ENCODE results near the gene SYTL1. TPM values are rescaled to one million over a fixed set of nuclear protein-coding genes. Genes with fewer than 3 reads are reported as not detected.

SYTL1 gene
- total RNA-seq, 2 experiments from 2014 or later, result 81.7 to 117 TPM

DNA sequence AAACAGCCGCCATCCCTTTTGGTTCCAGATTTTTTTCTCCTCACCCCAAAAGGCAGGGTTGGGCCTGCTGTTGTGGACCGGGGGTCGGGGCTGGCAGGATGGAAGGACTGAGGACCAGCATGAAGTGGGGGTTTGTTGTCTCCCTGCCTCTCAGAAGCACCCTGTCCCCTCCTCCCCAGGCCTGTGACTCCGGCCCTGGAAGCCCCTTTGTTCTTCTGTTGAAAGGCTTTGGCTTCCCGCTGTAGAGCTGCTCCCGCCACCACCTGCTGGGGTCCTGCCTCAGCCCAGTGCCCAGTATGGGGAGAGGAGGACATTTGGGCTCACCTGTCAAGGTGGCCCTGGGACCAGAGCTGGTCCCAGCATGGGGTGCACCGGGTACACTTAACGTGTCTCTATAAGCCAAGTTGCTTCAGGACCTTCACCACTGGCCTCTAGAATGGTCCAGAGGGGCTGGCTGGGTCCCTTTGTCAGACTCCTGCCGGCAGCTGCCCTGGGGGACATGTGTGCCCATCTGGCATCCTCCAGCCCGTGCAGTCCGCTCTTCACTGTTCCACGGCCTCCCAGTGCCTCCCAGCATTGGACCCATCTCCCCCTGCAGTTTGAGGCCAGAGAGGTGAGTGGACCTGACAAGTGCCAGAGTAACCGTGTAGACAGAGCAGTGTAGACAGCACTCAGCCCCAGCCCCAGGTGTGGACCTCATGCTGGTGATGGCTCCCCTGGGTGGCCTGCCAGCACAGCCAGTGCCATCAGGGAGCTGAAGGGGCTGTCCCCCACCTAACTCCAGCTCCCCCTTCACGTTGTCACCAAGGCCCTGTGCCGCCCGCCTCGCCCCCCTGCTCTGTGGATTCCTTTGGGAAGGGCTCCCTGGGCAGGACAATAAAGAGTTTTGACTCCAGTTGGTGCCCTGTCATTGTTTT lies 6.1 kb upstream of the SYTL1 start:
- Histone ChIP-seq H2AFZ (ENCODE audit: low read length) (no peak overlapping the region), H3K4me2 (ENCODE audit: low read length) (no peak overlapping the region), H3K27ac (ENCODE audit: low read depth, low read length, poor library complexity, severe bottlenecking) (no peak overlapping the region), H3K4me1 (ENCODE audit: insufficient read depth, low read length, poor library complexity, severe bottlenecking) (peaks cover 16% of the 10 kb centered on the region), H3K79me2 (ENCODE audit: insufficient read depth, low read depth, low read length) (0 out of 2 replicates have a peak, but pooled peaks cover under 1% of the 10 kb centered on the region), H3K9me3 (ENCODE audit: low read length) (no peaks in the 10 kb centered on the region), H3K4me3 (ENCODE audit: low read depth, low read length, poor library complexity, severe bottlenecking) (no peak overlapping the region), H4K20me1 (ENCODE audit: insufficient read depth, low read length) (no peaks in the 10 kb centered on the region), H3K9me2 (ENCODE audit: insufficient read depth, low read length) (no peaks in the 10 kb centered on the region), H3K36me3 (ENCODE audit: insufficient read depth, low read length) (peaks cover 64% of the 10 kb centered on the region)
- TF ChIP-seq CTCF (conservative IDR thresholded peaks at IDR 0.05; ENCODE audit: low read length) (no peak), EZH2phosphoT487 (IDR thresholded peaks at IDR 0.05; ENCODE audit: borderline replicate concordance, low read depth, low read length) (no peak)
- CTCF ChIA-PET (ENCODE audit: unreplicated experiment), result no interaction called here
- BruUV-seq (replicated peaks), result no TSS peak
- DNase-seq (ENCODE audit: low spot score), result no peak
- intact Hi-C loops (cut with micrococcal nuclease; ENCODE audit: unreplicated experiment), result no loop called here
- POLR2A ChIA-PET, result interaction anchor here (0.6 kb wide), 1 partner anchor 364 kb away, joined by 3 read pairs; no protein-coding TSS in a partner anchor

- H3K9me2 ChIP-seq (ENCODE audit: insufficient read depth, low read length), result no peaks in the 10 kb centered on the region
- H3K4me1 ChIP-seq (ENCODE audit: insufficient read depth, low read length, poor library complexity, severe bottlenecking), result peaks cover 26% of the 10 kb centered on the region
- H3K4me2 ChIP-seq (ENCODE audit: low read length), result no peak overlapping the region
- H3K4me3 ChIP-seq (ENCODE audit: low read depth, low read length, poor library complexity, severe bottlenecking), result no peak overlapping the region
- BruUV-seq (replicated peaks), result no TSS peak
- H3K27ac ChIP-seq (ENCODE audit: low read depth, low read length, poor library complexity, severe bottlenecking), result no peak overlapping the region
- intact Hi-C loops (cut with micrococcal nuclease; ENCODE audit: unreplicated experiment), result no loop called here
- DNase-seq (ENCODE audit: low spot score), result no peak
- no peaks in the 10 kb centered on the region for H3K79me2 ChIP-seq (ENCODE audit: insufficient read depth, low read depth, low read length)
- H4K20me1 ChIP-seq (ENCODE audit: insufficient read depth, low read length), result no peaks in the 10 kb centered on the region
- peaks cover 54% of the 10 kb centered on the region for H3K36me3 ChIP-seq (ENCODE audit: insufficient read depth, low read length)
- no peaks in the 10 kb centered on the region for H3K9me3 ChIP-seq (ENCODE audit: low read length)
- ChIA-PET POLR2A (interaction anchor here (0.6 kb wide), 1 partner anchor 233 kb away, joined by 3 read pairs; no protein-coding TSS in a partner anchor), CTCF (ENCODE audit: unreplicated experiment) (no interaction called here)
- TF ChIP-seq EZH2phosphoT487 (IDR thresholded peaks at IDR 0.05; ENCODE audit: borderline replicate concordance, low read depth, low read length) (no peak), CTCF (conservative IDR thresholded peaks at IDR 0.05; ENCODE audit: low read length) (no peak)
- H2AFZ ChIP-seq (ENCODE audit: low read length), result no peak overlapping the region
These were observed 5.1 kb upstream of the SYTL1 start for GRCh38 chr1:27336756-27337155.

DNA sequence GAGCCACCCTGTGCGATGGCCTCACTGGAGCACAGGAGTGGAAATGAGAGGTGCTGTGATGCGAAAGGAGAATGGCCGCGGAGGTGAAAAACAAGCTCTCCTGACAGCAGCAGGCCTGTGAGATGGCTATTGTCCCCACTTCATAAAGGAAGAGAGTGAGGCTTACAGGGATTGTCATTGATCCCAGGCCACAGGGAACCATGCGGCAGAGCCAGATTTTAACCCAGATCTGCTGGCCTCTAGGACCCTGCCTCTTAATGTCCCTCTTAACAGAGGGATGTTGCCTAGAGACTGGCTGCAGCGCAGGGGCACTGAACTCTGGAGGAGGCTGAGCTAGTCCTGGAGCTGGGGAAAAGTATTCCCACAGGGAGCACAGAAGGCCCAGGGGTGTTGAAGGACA lies 3.1 kb upstream of the SYTL1 start:
- Histone ChIP-seq H4K20me1 (ENCODE audit: insufficient read depth, low read length) (no peaks in the 10 kb centered on the region), H3K4me1 (ENCODE audit: insufficient read depth, low read length, poor library complexity, severe bottlenecking) (peaks cover 40% of the 10 kb centered on the region), H3K9me2 (ENCODE audit: insufficient read depth, low read length) (no peaks in the 10 kb centered on the region), H3K4me2 (ENCODE audit: low read length) (no peak overlapping the region), H2AFZ (ENCODE audit: low read length) (no peak overlapping the region), H3K9me3 (ENCODE audit: low read length) (no peaks in the 10 kb centered on the region), H3K36me3 (ENCODE audit: insufficient read depth, low read length) (peaks cover 34% of the 10 kb centered on the region), H3K27ac (ENCODE audit: low read depth, low read length, poor library complexity, severe bottlenecking) (no peak overlapping the region), H3K4me3 (ENCODE audit: low read depth, low read length, poor library complexity, severe bottlenecking) (no peak overlapping the region), H3K79me2 (ENCODE audit: insufficient read depth, low read depth, low read length) (peaks cover 5% of the 10 kb centered on the region; the same call in 1 of the 2 replicates)
- CTCF ChIA-PET (ENCODE audit: unreplicated experiment), result no interaction called here
- POLR2A ChIA-PET, result interaction anchor here (0.5 to 0.9 kb wide), 2 partner anchors 11 to 199 kb away, joined by 4 read pairs; no protein-coding TSS in a partner anchor
- TF ChIP-seq EZH2phosphoT487 (IDR thresholded peaks at IDR 0.05; ENCODE audit: borderline replicate concordance, low read depth, low read length), result no peak
- TF ChIP-seq CTCF (conservative IDR thresholded peaks at IDR 0.05; ENCODE audit: low read length), result no peak
- intact Hi-C loops (cut with micrococcal nuclease; ENCODE audit: unreplicated experiment), result no loop called here
- no TSS peak for BruUV-seq (replicated peaks)
- no peak for DNase-seq (ENCODE audit: low spot score)

Data from OCI-LY7 (cell line).